Osteocyte (in vitro differentiated cells): Measurements from ENCODE around the gene PRDM11. TPM values are rescaled to one million over a fixed set of nuclear protein-coding genes. Genes with fewer than 3 reads are reported as not detected.

Source experiments
- DNase-seq: peaks from one replicate; pipeline ENCODE4 v3.0.0; 2021; ENCODE audit warnings: mixed read lengths; ENCODE audit not compliant: unreplicated experiment; ENCODE audit errors: extremely low spot score
- H3K27ac Mint-ChIP-seq: one replicate; pipeline ENCODE4 v1.8.0; 2021; ENCODE audit warnings: mild to moderate bottlenecking, mixed read lengths; ENCODE audit not compliant: unreplicated experiment
- H3K27me3 Mint-ChIP-seq: one replicate; pipeline ENCODE4 v1.8.0; 2021; ENCODE audit warnings: mixed read lengths; ENCODE audit not compliant: unreplicated experiment
- H3K36me3 Mint-ChIP-seq: one replicate; pipeline ENCODE4 v1.8.0; 2021; ENCODE audit warnings: mixed read lengths; ENCODE audit not compliant: unreplicated experiment
- H3K4me1 Mint-ChIP-seq: one replicate; pipeline ENCODE4 v1.8.0; 2021; ENCODE audit warnings: mixed read lengths; ENCODE audit not compliant: unreplicated experiment
- H3K4me3 Mint-ChIP-seq: one replicate; pipeline ENCODE4 v1.8.0; 2021; ENCODE audit warnings: mild to moderate bottlenecking, moderate library complexity, mixed read lengths; ENCODE audit not compliant: unreplicated experiment
- H3K9me3 Mint-ChIP-seq: one replicate; pipeline ENCODE4 v1.8.0; 2021; ENCODE audit warnings: mixed read lengths; ENCODE audit not compliant: unreplicated experiment
- total RNA-seq: library from RNA; stranded (reverse); gene quantifications from 2 replicates; pipeline ENCODE4 v1.2.1, GENCODE V29; 2021
- TF ChIP-seq, protein P1 (sequence below): fragments of 200-600 bp; sonication (generic); IDR thresholded peaks from 2 replicates; pipeline ENCODE4 v1.5.0; 2021; ENCODE audit warnings: antibody characterized with exemption, mild to moderate bottlenecking, moderate library complexity

Gene PRDM11
- total RNA-seq, 1 donor from 2014 or later: 25.4 TPM

DNA sequence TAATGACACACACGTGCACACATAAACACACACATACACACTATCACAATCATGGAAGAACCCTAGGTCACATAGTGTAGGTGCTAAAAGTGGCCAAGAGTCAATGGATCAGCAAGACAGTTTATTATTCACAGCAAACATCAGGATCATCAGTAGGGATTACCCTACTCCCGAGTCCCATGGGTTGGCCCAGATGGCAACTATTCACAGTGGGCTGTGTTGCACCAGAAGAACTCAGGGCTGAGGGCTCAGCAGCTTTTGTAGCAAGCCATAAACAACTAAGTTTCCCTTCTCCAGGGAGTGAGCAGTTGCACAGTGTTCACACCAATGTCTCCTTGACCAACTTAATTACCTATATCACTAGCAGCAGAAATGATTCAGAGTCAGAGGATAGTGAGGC lies 20.8 kb downstream of the PRDM11 start:
- H3K27ac Mint-ChIP-seq: no peak overlapping the region

DNA sequence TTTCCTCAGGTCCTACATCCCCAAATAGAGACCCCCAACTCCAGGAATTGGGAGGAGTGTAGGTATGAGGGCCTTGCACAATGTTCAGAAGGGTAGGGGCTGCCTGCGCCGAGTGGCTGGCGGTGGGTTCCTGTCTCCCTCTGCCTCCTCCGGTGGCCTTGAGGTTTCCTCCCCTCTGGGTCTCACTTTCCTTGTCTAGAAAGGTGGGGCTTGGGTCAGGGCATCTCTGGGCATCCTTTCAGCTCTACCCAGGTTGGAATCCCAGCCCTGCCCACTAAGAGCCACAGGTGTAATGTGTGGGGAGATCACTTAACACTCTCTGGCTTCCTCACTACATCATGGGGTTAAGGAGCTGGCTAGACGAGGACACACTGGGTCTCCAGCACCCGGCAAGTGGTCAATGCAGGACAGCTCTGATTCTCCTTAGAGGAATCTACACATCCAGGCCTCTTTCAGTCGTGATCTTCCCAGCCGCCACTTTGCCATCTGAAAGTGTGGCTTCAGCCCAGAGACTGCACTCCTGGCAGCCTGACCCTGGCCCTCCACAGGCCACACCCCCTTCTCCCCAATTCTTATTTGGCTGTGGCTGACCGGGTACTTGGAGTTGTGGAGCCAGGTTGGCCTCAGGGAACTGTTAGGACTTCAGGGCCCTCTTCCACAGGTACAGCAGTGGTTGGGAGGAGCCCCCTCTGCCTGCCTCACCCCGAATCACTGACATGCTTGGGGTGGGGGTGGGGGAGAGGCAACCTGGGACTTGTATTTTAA lies 22.1 kb downstream of the PRDM11 start:
- Mint-ChIP-seq H3K36me3 (no peaks in the 10 kb centered on the region), H3K27me3 (no peaks in the 10 kb centered on the region), H3K4me1 (peaks cover 17% of the 10 kb centered on the region), H3K27ac (no peak overlapping the region), H3K9me3 (no peaks in the 10 kb centered on the region), H3K4me3 (no peak overlapping the region)
- DNase-seq: no peak
- TF ChIP-seq, protein P1, sequence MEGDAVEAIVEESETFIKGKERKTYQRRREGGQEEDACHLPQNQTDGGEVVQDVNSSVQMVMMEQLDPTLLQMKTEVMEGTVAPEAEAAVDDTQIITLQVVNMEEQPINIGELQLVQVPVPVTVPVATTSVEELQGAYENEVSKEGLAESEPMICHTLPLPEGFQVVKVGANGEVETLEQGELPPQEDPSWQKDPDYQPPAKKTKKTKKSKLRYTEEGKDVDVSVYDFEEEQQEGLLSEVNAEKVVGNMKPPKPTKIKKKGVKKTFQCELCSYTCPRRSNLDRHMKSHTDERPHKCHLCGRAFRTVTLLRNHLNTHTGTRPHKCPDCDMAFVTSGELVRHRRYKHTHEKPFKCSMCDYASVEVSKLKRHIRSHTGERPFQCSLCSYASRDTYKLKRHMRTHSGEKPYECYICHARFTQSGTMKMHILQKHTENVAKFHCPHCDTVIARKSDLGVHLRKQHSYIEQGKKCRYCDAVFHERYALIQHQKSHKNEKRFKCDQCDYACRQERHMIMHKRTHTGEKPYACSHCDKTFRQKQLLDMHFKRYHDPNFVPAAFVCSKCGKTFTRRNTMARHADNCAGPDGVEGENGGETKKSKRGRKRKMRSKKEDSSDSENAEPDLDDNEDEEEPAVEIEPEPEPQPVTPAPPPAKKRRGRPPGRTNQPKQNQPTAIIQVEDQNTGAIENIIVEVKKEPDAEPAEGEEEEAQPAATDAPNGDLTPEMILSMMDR: no peak

More for the DNA sequence above, 20.8 kb downstream of the PRDM11 start:
- H3K4me3 Mint-ChIP-seq: no peak overlapping the region
- H3K9me3 Mint-ChIP-seq: no peaks in the 10 kb centered on the region
- TF ChIP-seq, protein P1: no peak
- H3K4me1 Mint-ChIP-seq: peaks cover 23% of the 10 kb centered on the region
- DNase-seq: no peak
- H3K27me3 Mint-ChIP-seq: no peaks in the 10 kb centered on the region
- no peaks in the 10 kb centered on the region for H3K36me3 Mint-ChIP-seq

DNA sequence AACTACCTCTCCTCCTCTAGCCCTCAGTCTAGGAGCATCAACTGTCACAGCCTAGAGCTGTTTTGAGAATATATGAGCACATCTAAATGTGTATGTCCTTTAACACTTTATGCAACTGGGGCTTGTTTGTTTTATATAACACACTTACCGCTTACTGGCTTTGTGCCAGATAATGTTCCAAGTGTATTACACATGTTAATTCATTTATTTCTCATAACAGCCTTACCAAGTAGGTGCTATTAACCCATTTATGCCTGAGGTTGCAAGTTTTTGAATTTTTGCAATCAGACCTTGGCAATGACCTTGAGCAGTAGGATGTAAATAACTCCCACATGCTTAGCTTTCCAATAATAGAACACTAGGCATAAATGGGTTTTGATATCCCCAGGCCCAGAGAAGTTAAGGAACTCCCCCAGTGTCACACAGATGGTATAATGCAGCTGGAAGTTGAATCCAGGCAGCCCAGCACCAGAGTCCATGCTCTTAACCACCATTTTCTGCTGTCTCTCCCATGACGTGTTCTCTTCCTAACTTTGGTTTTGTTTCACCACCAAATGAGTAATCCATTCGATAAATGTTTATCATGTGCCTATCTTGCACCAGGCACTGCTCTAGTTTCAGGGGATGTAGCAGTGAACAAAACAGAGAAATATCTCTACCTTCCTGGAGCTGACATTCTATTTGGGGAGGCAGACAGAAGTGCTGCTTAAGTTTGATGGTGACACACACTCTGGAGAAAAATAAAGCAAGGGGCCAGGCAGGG lies 23.1 kb downstream of the PRDM11 start:
- Mint-ChIP-seq H3K27me3 (no peaks in the 10 kb centered on the region), H3K4me1 (peaks cover 10% of the 10 kb centered on the region), H3K36me3 (no peaks in the 10 kb centered on the region), H3K9me3 (no peaks in the 10 kb centered on the region), H3K27ac (no peak overlapping the region), H3K4me3 (no peak overlapping the region)
- TF ChIP-seq, protein P1: no peak
- DNase-seq: no peak

DNA sequence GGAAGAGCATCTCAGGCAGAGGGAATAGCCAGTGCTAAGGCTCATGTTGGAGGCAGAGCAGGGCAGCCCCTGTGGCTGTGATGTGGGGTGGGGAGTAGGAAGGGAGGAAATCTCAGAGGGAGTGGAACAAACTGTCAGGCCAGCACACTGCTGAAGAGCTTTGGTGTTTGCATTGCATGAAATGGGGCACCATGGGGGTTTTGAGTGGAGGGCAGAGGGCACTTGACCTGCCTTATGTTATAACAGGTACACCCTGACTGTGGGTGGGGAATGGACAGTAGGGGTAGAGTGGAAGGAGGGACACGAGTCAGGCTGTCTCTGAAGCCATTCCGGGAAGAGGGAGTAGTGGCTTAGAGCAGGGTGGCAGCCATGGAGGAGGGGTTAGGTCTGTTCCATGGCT lies 24.0 kb downstream of the PRDM11 start:
- DNase-seq: no peak
- no peaks in the 10 kb centered on the region for H3K9me3 Mint-ChIP-seq
- H3K36me3 Mint-ChIP-seq: no peaks in the 10 kb centered on the region
- TF ChIP-seq, protein P1: no peak
- H3K27me3 Mint-ChIP-seq: no peaks in the 10 kb centered on the region
- no peak overlapping the region for H3K27ac Mint-ChIP-seq
- peaks cover 8% of the 10 kb centered on the region for H3K4me1 Mint-ChIP-seq
- no peak overlapping the region for H3K4me3 Mint-ChIP-seq

DNA sequence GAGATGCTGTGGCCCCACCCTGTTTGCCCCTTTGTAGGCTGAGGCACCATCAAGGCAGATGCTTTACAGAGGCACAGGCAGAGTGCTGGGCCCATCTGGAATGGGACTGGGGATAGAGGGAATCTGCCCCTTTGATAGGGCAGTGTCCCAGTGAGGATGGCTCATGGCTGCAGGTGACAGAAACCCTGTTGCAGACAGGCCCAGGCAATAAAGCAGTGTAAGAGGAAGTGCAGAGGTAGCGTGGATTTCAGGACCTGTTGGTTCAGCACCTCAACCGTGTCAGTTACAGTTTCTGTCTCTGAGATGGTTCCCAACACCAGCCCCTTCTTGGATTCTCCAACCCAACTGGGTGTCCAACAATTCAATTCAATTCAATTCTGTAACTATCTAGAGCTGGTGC lies 25.1 kb downstream of the PRDM11 start:
- H3K27me3 Mint-ChIP-seq: no peaks in the 10 kb centered on the region
- no peak overlapping the region for H3K4me3 Mint-ChIP-seq
- TF ChIP-seq, protein P1: no peak
- no peaks in the 10 kb centered on the region for H3K36me3 Mint-ChIP-seq
- DNase-seq: no peak
- H3K27ac Mint-ChIP-seq: no peak overlapping the region
- H3K4me1 Mint-ChIP-seq: peaks cover 8% of the 10 kb centered on the region
- H3K9me3 Mint-ChIP-seq: no peaks in the 10 kb centered on the region
